OCI-LY1 (cell line): Measurements from ENCODE around the gene STAT4.

Experiments used
- CTCF ChIP-seq: fragments of 200-600 bp; sonication (generic), shearing (Covaris generic); IDR thresholded peaks from 2 replicates; pipeline ENCODE4 v1.5.1; 2017; ENCODE audit warnings: mild to moderate bottlenecking, antibody characterized with exemption, low read length, moderate library complexity, mixed read lengths
- EZH2 ChIP-seq: fragments of 200-600 bp; sonication (generic), shearing (Covaris generic); IDR thresholded peaks from 2 replicates; pipeline ENCODE4 v1.8.0; 2017; ENCODE audit warnings: borderline replicate concordance, mixed run types, mild to moderate bottlenecking, antibody characterized with exemption, low read length, moderate library complexity, mixed read lengths

- TF ChIP-seq CTCF: no peak
- no peak for TF ChIP-seq EZH2
Measured at GRCh38 chr2:191174442-191174841, 23.6 kb upstream of the STAT4 start.
